Stimulated activated effector memory CD8-positive, alpha-beta T cell treated with anti-CD3 and anti-CD28 coated beads, Interleukin-12 subunit alpha, Interleukin-12 subunit beta, amount 100 ng/mL, for 72 hours (primary cell): ENCODE data around the gene RUFY4.

Experiments used
- ATAC-seq: fragments of 150-1000 bp; cut with Tn5 transposase; 2 replicates; pipeline ENCODE4 v1.10.0; 2021
- DNase-seq, 2 donors: peaks; one replicate each; pipeline ENCODE4 v3.0.0; 2021 to 2022; ENCODE audit warnings: low spot score in 2 of 2
- H3K27ac Mint-ChIP-seq: one replicate; pipeline ENCODE4 v1.8.0; 2022; ENCODE audit warnings: mild to moderate bottlenecking, mixed read lengths
- H3K36me3 Mint-ChIP-seq: one replicate; pipeline ENCODE4 v1.8.0; 2022; ENCODE audit warnings: mild to moderate bottlenecking, mixed read lengths
- H3K4me1 Mint-ChIP-seq: one replicate; pipeline ENCODE4 v1.8.0; 2022; ENCODE audit warnings: mixed read lengths
- H3K4me3 Mint-ChIP-seq: one replicate; pipeline ENCODE4 v1.8.0; 2022; ENCODE audit warnings: mild to moderate bottlenecking, mixed read lengths
- H3K9me3 Mint-ChIP-seq: one replicate; pipeline ENCODE4 v1.8.0; 2022; ENCODE audit warnings: mixed read lengths

Gene RUFY4

DNA sequence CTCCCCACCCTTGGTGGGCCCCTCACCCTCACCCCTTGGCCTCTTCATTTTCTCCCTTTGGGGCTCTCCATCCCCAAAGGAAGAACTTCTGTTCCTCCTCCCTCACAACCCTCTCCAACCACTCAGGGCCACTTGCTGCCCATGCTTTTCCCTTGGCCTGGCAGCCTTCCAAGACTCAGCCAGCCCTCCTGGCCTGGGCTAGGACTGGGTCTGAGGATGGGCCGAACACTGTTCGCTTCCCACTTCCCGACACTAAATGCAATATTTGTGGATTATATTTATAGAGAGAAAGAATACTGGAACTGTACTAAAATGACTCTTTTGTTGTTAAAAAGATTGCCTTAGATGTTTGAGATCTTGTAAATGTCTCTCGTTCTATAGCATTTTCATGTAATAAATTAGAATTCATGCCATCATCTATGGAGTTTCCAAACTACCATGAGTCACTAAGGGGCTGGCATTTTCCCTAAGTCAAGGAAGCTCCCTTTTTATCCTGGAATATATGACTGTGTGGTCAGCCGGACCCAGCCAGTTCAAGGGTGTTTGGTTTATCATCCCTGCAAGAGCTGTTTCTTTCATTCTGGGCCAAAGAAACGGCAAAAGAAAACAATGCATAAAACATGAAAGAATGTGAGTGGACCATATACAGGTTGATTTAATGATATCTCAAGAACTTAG, 60.5 kb downstream of the RUFY4 start:
- ATAC-seq (no peak), DNase-seq (no peak)
- peaks cover 19% of the 10 kb centered on the region for H3K4me1 Mint-ChIP-seq
- no peak overlapping the region for H3K4me3 Mint-ChIP-seq
- H3K9me3 Mint-ChIP-seq, result no peaks in the 10 kb centered on the region
- H3K36me3 Mint-ChIP-seq, result no peaks in the 10 kb centered on the region
- H3K27ac Mint-ChIP-seq, result no peak overlapping the region

DNA sequence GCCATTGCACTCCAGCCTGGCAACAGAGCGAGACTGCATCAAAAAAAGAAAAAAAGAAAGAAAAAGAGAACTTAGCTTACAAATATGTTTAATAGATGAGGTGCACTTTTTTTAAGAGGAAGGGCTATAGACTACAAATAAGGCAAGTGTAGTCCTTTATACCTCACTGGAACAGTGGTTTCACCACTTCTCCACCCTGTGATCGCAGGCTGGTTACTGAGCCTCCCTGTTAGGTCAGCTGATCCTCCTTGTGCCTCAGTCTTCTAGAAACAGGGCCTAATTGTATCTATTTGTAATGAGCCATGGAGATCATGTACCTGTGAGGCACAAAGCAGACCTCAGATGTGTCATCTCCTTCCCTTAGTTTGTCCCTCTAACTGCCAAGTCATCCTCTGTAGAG, 61.3 kb downstream of the RUFY4 start:
- DNase-seq (no peak), ATAC-seq (no peak)
- Mint-ChIP-seq H3K9me3 (no peaks in the 10 kb centered on the region), H3K4me1 (peaks cover 17% of the 10 kb centered on the region), H3K36me3 (no peaks in the 10 kb centered on the region), H3K4me3 (no peak overlapping the region), H3K27ac (no peak overlapping the region)

DNA sequence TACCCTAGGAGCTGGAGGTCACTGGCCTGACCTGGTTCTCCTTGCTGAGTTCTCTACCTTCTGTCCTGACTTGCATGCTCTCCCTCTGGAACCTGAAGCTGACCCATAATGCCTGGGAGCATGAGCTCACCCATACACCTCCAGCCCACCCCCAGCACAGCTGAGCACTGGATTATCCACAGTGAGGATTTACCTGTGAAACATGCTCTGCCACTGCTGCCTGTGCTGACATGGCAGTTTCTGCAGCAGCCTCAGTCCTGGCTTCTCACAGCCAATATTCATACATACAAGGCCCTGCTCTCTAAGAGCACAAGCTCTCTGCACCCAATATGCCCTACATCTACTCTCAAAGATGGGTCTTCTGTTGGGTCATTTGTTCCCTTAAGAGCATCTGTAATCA, 61.8 kb downstream of the RUFY4 start:
- H3K4me3 Mint-ChIP-seq, result no peak overlapping the region
- no peak for ATAC-seq
- no peaks in the 10 kb centered on the region for H3K9me3 Mint-ChIP-seq
- no peaks in the 10 kb centered on the region for H3K36me3 Mint-ChIP-seq
- H3K4me1 Mint-ChIP-seq, result peaks cover 13% of the 10 kb centered on the region
- no peak overlapping the region for H3K27ac Mint-ChIP-seq
- no peak for DNase-seq

DNA sequence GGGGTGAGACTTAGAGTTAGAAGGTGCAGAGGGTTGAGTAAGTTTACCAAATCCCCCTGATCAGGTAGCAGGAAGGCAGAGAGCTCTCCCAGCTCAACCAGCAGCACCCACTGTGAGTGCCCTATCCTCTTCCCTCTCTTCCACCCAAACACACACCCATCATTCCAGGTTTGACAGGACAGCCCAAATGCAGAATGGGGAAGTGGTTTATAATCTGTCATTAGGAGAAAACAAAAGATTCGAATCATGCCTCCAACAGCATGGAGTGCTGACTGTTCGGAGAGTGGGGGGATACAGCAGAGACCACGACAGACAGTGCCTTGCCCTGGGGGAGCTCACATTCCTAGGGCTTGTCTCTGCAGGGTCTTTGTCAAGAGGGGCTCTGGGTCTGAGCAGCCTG, 68.5 kb downstream of the RUFY4 start:
- H3K4me3 Mint-ChIP-seq, result no peak overlapping the region
- no peaks in the 10 kb centered on the region for H3K9me3 Mint-ChIP-seq
- DNase-seq, result no peak
- H3K27ac Mint-ChIP-seq, result no peak overlapping the region
- no peaks in the 10 kb centered on the region for H3K36me3 Mint-ChIP-seq
- no peaks in the 10 kb centered on the region for H3K4me1 Mint-ChIP-seq
- no peak for ATAC-seq

DNA sequence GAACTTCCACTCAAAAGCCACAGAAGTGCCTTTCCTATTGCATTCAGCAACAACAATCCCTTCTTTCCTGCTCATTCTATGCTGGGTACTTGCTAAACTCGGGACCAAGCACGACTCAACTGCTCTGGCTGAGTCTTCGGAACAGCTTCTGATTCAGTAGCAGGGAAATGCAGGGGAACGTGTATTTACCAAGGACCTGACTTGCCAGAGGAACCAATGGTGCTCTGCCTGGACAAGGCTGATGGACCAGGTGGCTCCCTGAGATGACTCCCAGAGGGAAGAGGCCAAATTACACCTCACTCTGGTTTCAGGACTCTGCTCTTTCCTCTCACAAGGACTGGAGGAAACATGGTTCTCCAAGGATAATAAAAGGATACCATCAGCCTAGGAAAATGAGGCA, 69.0 kb downstream of the RUFY4 start:
- Mint-ChIP-seq H3K9me3 (no peaks in the 10 kb centered on the region), H3K36me3 (no peaks in the 10 kb centered on the region), H3K4me3 (no peak overlapping the region), H3K27ac (no peak overlapping the region), H3K4me1 (no peaks in the 10 kb centered on the region)
- DNase-seq, result no peak
- ATAC-seq, result no peak
